GM12874 (cell line): ENCODE measurements around the gene KMT5B.

Source experiments
- CTCF ChIP-seq: IDR thresholded peaks from 2 replicates; pipeline ENCODE4 v1.5.1; 2011; ENCODE audit warnings: low read depth, mild to moderate bottlenecking, control low read depth, low read length, moderate library complexity; ENCODE audit not compliant: insufficient read depth

The KMT5B gene

GRCh38 chr11:68121067-68121899 lies 91.8 kb downstream of the KMT5B start, which contains the start of gene CHKA:
Gene CHKA, minus strand, starts transcription at chr11:68121388. Its CDS starts 211 bp downstream, at chr11:68121177.
- TF ChIP-seq CTCF: no peak

- no peak for TF ChIP-seq CTCF
Observed at GRCh38 chr11:68120273-68121066, 92.6 kb downstream of the KMT5B start.

DNA sequence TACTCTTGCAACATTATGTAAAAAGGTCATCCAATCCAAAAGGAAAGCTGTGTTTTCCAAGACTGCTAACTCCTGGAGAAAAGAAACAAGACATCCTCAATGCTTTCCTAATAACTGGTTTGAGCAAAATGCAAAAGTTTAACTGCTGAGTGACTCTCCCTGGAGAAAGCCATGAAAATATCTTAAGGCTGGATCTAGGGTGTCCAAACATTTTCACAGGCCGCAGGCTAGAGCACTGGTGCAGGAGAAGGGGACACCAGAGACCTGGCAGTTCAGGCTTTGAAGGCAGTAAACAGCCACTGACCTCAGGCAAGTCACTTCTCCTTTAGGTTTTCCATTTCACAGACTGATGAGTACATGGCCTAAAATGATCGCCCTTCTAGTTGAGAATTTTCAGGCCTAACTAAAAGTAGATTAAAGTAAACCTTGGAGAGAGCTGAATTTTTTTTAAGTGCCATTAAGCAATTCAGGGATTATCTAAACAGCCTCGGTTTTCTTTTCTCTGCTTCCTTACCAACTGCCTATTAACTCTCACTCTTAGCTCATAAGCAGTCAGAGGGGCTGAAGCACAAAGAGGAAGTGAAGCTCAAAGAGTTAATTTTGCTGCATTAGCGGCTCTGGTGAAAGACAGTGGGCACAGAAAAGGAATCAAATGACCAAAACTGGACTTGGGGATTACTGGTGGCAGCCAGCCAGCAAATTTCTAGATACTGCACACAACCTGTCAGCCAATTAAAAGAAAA lies 94.2 kb downstream of the KMT5B start:
- no peak for TF ChIP-seq CTCF

DNA sequence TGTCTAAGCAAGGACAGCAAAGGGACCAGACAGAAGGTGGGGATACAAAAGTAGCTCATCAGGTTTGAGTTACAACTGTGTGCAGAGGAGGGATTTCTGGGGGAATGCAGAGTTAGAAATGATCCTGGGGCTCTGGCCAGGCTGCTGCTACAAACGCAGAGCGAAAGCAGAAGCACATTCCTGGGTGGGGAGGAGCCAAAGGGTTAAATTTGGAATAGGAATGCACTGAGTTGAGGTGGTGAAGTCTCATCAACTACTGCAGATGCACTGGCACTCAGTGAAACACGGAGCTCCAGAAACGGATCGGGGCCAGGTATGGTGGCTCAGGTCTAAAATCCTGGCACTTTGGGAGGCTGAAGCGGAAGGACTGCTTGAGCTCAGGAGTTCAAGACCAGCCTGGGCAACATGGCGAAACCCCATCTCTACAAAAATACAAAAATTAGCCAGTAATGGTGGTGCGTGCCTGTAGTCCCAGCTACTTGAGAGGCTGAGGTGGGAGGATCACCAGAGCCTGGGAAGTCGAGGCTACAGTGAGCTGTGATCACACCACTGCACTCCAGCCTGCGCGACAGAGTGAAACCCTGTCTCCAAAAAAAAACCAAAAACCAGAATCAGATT lies 95.1 kb downstream of the KMT5B start:
- no peak for TF ChIP-seq CTCF

DNA sequence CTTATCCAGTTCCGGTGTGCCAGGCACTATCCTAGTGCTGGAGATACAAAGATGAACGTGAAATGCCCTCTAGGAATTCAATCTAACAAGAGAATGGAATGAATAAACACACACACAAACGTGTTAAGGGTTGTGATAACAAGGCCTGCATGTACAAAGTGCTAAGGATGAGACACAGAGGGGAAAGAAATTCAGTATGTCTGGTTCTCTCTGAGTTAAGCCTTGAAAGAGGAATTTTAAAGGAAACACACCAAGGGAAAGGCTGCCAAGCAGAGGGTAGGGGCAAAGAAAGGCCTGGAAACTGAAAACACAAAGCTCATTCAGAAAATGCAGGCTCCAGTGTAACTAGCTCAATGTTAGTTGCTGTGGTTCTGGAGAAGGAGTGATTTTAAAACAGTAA lies 96.1 kb downstream of the KMT5B start:
- TF ChIP-seq CTCF: no peak

- TF ChIP-seq CTCF: no peak
Observed at GRCh38 chr11:68116126-68116525, 97.0 kb downstream of the KMT5B start.
